Stomach (tissue), 4 donors: ENCODE results near the gene CISH.

Experiments
- EP300 ChIP-seq: sonication (generic); formaldehyde crosslinking; IDR thresholded peaks from one replicate; pipeline ENCODE4 v1.6.1; 2017; ENCODE audit warnings: antibody characterized with exemption
- POLR2A ChIP-seq, 4 donors: fragments of 450-650 bp; IDR thresholded peaks; one replicate each; pipeline ENCODE4 v1.6.1; 2016; ENCODE audit warnings: antibody characterized with exemption in 4 of 4, control low read depth in 2 of 4, mild to moderate bottlenecking in 1 of 4, moderate library complexity in 1 of 4
- POLR2AphosphoS5 ChIP-seq, 3 donors: sonication (generic); formaldehyde crosslinking; IDR thresholded peaks; one replicate each; pipeline ENCODE4 v1.6.1; 2016; ENCODE audit warnings: antibody characterized with exemption in 3 of 3
- TF ChIP-seq, protein P1 (sequence below), 7 experiments: fragments of 450-650 bp in 4 of 7; fragments of 200-600 bp in 3 of 7; sonication (generic) in 3 of 7; IDR thresholded peaks; one replicate each; pipeline ENCODE4 v1.5.1; 2016 to 2019; ENCODE audit warnings: antibody characterized with exemption in 7 of 7, control low read depth in 2 of 7, mild to moderate bottlenecking in 1 of 7

DNA sequence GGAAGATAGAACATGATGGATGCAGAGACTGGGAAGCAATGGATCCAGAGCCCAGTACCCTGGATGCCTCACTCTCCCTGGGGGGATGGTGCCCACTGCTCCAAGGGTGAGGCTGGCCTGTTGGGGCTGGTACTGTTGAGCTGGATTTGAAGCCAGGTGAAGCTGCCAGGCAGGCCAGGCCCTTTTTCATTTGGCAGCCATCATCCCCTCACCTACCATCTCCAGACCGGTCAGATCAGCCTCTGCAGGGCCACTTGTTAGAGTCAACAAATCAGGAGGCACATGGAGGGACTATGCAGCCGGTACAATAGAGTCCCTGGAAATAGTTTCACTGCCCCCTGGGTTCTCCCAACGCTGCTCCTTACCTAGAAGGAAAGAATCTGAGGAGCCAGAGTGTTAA, 11.3 kb upstream of the CISH start:
- TF ChIP-seq, protein P1, sequence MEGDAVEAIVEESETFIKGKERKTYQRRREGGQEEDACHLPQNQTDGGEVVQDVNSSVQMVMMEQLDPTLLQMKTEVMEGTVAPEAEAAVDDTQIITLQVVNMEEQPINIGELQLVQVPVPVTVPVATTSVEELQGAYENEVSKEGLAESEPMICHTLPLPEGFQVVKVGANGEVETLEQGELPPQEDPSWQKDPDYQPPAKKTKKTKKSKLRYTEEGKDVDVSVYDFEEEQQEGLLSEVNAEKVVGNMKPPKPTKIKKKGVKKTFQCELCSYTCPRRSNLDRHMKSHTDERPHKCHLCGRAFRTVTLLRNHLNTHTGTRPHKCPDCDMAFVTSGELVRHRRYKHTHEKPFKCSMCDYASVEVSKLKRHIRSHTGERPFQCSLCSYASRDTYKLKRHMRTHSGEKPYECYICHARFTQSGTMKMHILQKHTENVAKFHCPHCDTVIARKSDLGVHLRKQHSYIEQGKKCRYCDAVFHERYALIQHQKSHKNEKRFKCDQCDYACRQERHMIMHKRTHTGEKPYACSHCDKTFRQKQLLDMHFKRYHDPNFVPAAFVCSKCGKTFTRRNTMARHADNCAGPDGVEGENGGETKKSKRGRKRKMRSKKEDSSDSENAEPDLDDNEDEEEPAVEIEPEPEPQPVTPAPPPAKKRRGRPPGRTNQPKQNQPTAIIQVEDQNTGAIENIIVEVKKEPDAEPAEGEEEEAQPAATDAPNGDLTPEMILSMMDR (IDR thresholded peaks at IDR 0.05): no peak
- TF ChIP-seq POLR2A (IDR thresholded peaks at IDR 0.05): no peak
- TF ChIP-seq POLR2AphosphoS5 (IDR thresholded peaks at IDR 0.05): no peak
- TF ChIP-seq EP300: no peak
